Neuronal stem cell (in vitro differentiated cells): ENCODE data around the gene TOP3A.

ENCODE experiments used
- DNase-seq: peaks from one replicate; pipeline ENCODE4 v3.0.0-alpha.2; 2013; ENCODE audit warnings: low spot score
- H2AFZ ChIP-seq: one replicate; pipeline ENCODE4 v1.6.1; 2013; ENCODE audit warnings: mild to moderate bottlenecking, low read length, inconsistent platforms
- H2AK5ac ChIP-seq: 2 replicates; pipeline ENCODE4 v1.6.1; 2013; ENCODE audit warnings: low read depth, mild to moderate bottlenecking, inconsistent platforms, low read length, moderate library complexity, mixed read lengths
- H2BK120ac ChIP-seq: 2 replicates; pipeline ENCODE4 v1.6.1; 2013; ENCODE audit warnings: low read depth, mild to moderate bottlenecking, inconsistent platforms, low read length, moderate library complexity, mixed read lengths
- H2BK12ac ChIP-seq: one replicate; pipeline ENCODE4 v1.6.1; 2013; ENCODE audit warnings: low read length, inconsistent platforms
- H2BK15ac ChIP-seq: 2 replicates; pipeline ENCODE4 v1.6.1; 2013; ENCODE audit warnings: mild to moderate bottlenecking, low read length, inconsistent platforms, mixed read lengths
- H2BK5ac ChIP-seq: one replicate; pipeline ENCODE4 v1.6.1; 2013; ENCODE audit warnings: inconsistent platforms, mild to moderate bottlenecking, low read length, moderate library complexity
- H3K14ac ChIP-seq: one replicate; pipeline ENCODE4 v1.6.1; 2013; ENCODE audit warnings: low read length, inconsistent platforms
- H3K18ac ChIP-seq: 2 replicates; pipeline ENCODE4 v1.6.1; 2013; ENCODE audit warnings: low read length, inconsistent platforms
- H3K23ac ChIP-seq: 2 replicates; pipeline ENCODE4 v1.6.1; 2013; ENCODE audit warnings: low read depth, mild to moderate bottlenecking, mixed read lengths, low read length, inconsistent platforms; ENCODE audit not compliant: poor library complexity
- H3K27ac ChIP-seq: replicated peaks from 3 replicates; pipeline ENCODE4 v1.5.1; 2013; ENCODE audit warnings: low read length, inconsistent platforms
- H3K27me3 ChIP-seq, 3 experiments: 2 replicates each; pipeline ENCODE4 v1.6.1; 2013; ENCODE audit warnings: low read length in 3 of 3, mild to moderate bottlenecking in 2 of 3, inconsistent platforms in 1 of 3, low read depth in 1 of 3, mixed read lengths in 1 of 3, moderate library complexity in 1 of 3; ENCODE audit not compliant: control insufficient read depth in 3 of 3, insufficient read depth in 3 of 3
- H3K36me3 ChIP-seq, 2 donors: replicated peaks in 1 of 2; 2 replicates each; pipeline ENCODE4 v1.6.1; 2013; ENCODE audit warnings: low read length in 2 of 2; ENCODE audit not compliant: control insufficient read depth in 2 of 2, insufficient read depth in 2 of 2
- H3K4ac ChIP-seq: 2 replicates; pipeline ENCODE4 v1.6.1; 2013; ENCODE audit warnings: inconsistent platforms, mild to moderate bottlenecking, low read length, moderate library complexity
- H3K4me1 ChIP-seq, 2 donors: 1 replicate in 1 of 2; 2 replicates in 1 of 2; pipeline ENCODE4 v1.6.1; 2013; ENCODE audit warnings: low read length in 2 of 2, low read depth in 1 of 2; ENCODE audit not compliant: control insufficient read depth in 2 of 2, insufficient read depth in 1 of 2
- H3K4me2 ChIP-seq: one replicate; pipeline ENCODE4 v1.6.1; 2013; ENCODE audit warnings: mild to moderate bottlenecking, low read length, inconsistent platforms; ENCODE audit not compliant: insufficient read depth, poor library complexity, severe bottlenecking
- H3K4me3 ChIP-seq, 2 donors: 2 replicates each; pipeline ENCODE4 v1.5.1; 2013; ENCODE audit warnings: low read length in 2 of 2, mild to moderate bottlenecking in 2 of 2, inconsistent platforms in 1 of 2, moderate library complexity in 1 of 2
- H3K79me1 ChIP-seq: one replicate; pipeline ENCODE4 v1.6.1; 2013; ENCODE audit warnings: low read depth, mild to moderate bottlenecking, inconsistent platforms, low read length, moderate library complexity
- H3K9ac ChIP-seq: one replicate; pipeline ENCODE4 v1.6.1; 2013; ENCODE audit warnings: mild to moderate bottlenecking, low read depth, low read length, inconsistent platforms; ENCODE audit not compliant: poor library complexity
- H3K9me3 ChIP-seq, 2 donors: replicated peaks in 1 of 2; 2 replicates each; pipeline versions ENCODE3 to v1.6.1; 2013; ENCODE audit warnings: low read length in 2 of 2, mild to moderate bottlenecking in 2 of 2, inconsistent platforms in 1 of 2, low read depth in 1 of 2, mixed read lengths in 1 of 2, moderate library complexity in 1 of 2; ENCODE audit not compliant: control insufficient read depth in 2 of 2, insufficient read depth in 1 of 2
- H4K8ac ChIP-seq: one replicate; pipeline ENCODE4 v1.6.1; 2013; ENCODE audit warnings: low read depth, mild to moderate bottlenecking, inconsistent platforms, low read length, moderate library complexity
- H4K91ac ChIP-seq: one replicate; pipeline ENCODE4 v1.6.1; 2013; ENCODE audit warnings: low read length, low read depth, mild to moderate bottlenecking, inconsistent platforms; ENCODE audit not compliant: poor library complexity
- WGBS, 2 donors: extraction: QIAGEN DNeasy Blood & Tissue Kit; methylation state at CpG; one replicate each; pipeline ENCODE4 v1.1.7; 2013; ENCODE audit warnings: missing lambda C conversion rate in 2 of 2, mixed read lengths in 1 of 2; ENCODE audit not compliant: insufficient read length in 2 of 2, insufficient replicate concordance in 1 of 2; ENCODE audit errors: extremely low coverage in 2 of 2; 5-methylcytosine and 5-hydroxymethylcytosine counted together

The TOP3A gene

DNA sequence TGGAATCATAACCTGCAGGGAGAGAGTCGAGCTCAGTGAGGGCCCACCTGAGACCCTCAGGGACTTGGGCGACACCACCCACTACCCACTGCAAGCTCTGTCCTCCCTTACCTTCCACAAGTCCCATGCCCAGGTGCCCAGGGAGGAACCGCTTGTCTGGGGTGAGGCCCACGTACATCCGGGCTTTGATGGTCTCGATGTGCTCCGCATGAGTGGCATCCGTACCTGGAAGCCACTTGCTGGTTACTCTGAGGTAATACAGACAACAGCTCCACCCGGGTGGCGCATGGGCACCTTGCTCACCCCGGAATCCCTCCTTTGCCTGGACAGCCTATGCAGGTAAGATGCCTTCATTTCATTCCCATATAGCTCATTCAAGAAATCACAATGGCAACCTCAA, 29.5 kb downstream of the TOP3A start:
- Histone ChIP-seq H3K18ac (no peak overlapping the region), H4K91ac (no peak overlapping the region), H3K79me1 (peaks cover 5% of the 10 kb centered on the region), H2BK12ac (peak overlapping the region; percentile 79), H2BK120ac (no peak overlapping the region), H3K36me3 (peaks cover 65 to 97% of the 10 kb centered on the region in 2 donors), H2AK5ac (no peak overlapping the region), H3K4me2 (no peak overlapping the region), H3K4ac (no peak overlapping the region), H2AFZ (no peak overlapping the region), H3K27ac (no peak overlapping the region), H3K9ac (no peak overlapping the region), H3K27me3 (no peaks in the 10 kb centered on the region), H2BK5ac (no peak overlapping the region), H3K4me1 (no peaks in the 10 kb centered on the region), H3K23ac (no peak overlapping the region), H3K4me3 (no peak overlapping the region), H3K14ac (no peak overlapping the region), H3K9me3 (no peaks in the 10 kb centered on the region), H2BK15ac (no peak overlapping the region), H4K8ac (no peak overlapping the region)
- WGBS, 2 donors: no CpG with 5 or more reads among the region's 11 CpGs
- DNase-seq: no peak

DNA sequence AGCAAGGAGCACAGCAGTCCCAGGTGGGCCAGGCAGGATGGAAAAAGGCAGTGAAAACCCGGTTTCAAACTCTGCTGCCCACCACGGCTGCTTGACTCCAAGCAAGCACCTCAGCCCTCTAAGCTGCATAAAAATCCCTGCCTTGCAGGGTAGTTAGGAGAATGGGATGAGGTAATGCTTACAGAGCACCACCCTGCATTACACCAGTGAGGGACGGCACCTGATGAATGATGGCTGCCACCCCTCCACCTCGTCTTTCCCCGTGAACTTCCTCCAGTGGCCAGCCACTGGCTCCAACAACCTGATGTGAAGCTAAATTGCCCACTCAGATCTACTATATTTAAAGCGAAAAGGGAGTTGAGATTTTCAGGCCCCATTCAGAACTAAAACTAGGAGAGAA, 33.0 kb downstream of the TOP3A start:
- Histone ChIP-seq H3K27me3 (no peaks in the 10 kb centered on the region), H2BK12ac (no peak overlapping the region), H2BK120ac (no peak overlapping the region), H3K79me1 (peaks cover 5% of the 10 kb centered on the region), H3K27ac (no peak overlapping the region), H3K4me3 (no peak overlapping the region), H2BK5ac (no peak overlapping the region), H4K91ac (no peak overlapping the region), H3K36me3 (peaks cover 70 to 98% of the 10 kb centered on the region in 2 donors), H3K4me2 (no peak overlapping the region), H2AFZ (no peak overlapping the region), H3K9ac (no peak overlapping the region), H3K4ac (no peak overlapping the region), H3K23ac (no peak overlapping the region), H2AK5ac (no peak overlapping the region), H3K9me3 (no peaks in the 10 kb centered on the region), H3K18ac (no peak overlapping the region), H2BK15ac (no peak overlapping the region), H3K14ac (no peak overlapping the region), H4K8ac (no peak overlapping the region), H3K4me1 (no peaks in the 10 kb centered on the region)
- WGBS, 2 donors: no CpG with 5 or more reads among the region's 6 CpGs
- DNase-seq: no peak

DNA sequence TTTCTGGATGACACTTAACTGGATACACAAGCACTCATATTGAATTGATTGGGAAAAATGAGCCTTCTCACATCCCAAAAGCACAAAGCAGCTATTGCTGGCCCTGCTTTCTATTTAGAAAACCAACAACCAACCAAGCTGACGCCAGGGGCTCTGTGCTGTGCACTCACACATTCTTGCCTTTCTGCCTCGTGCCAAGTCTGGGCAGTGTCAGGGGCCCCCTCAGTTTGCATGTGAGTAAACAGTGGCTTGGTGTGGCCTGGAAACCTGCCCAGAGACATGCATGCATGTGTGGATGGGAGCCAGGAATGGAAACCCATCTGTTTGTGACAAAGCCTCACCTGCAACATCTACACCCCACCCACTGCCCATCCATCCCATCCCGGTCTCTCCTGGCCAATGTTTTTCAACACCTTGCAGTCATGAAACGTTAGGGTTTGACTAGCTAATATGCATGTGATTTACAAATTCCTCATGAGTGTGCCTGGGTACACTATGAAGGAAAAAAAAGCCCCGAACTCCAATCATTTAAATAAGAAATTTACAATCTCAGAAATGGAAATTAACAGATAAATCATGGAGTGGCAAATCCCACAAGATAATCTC, 33.9 kb downstream of the TOP3A start:
- Histone ChIP-seq H2BK12ac (no peak overlapping the region), H4K8ac (no peak overlapping the region), H3K36me3 (peaks cover 75 to 99% of the 10 kb centered on the region in 2 donors), H3K27me3 (no peaks in the 10 kb centered on the region), H3K79me1 (peaks cover 8% of the 10 kb centered on the region), H3K18ac (no peak overlapping the region), H2BK15ac (no peak overlapping the region), H2BK5ac (no peak overlapping the region), H3K4ac (no peak overlapping the region), H4K91ac (no peak overlapping the region), H3K4me3 (no peak overlapping the region), H3K27ac (no peak overlapping the region), H3K4me2 (no peak overlapping the region), H2AFZ (no peak overlapping the region), H3K9ac (no peak overlapping the region), H3K4me1 (no peaks in the 10 kb centered on the region), H2AK5ac (no peak overlapping the region), H2BK120ac (no peak overlapping the region), H3K9me3 (no peaks in the 10 kb centered on the region), H3K14ac (no peak overlapping the region), H3K23ac (no peak overlapping the region)
- no CpG with 5 or more reads among the region's 5 CpGs for WGBS, 2 donors
- DNase-seq: no peak

DNA sequence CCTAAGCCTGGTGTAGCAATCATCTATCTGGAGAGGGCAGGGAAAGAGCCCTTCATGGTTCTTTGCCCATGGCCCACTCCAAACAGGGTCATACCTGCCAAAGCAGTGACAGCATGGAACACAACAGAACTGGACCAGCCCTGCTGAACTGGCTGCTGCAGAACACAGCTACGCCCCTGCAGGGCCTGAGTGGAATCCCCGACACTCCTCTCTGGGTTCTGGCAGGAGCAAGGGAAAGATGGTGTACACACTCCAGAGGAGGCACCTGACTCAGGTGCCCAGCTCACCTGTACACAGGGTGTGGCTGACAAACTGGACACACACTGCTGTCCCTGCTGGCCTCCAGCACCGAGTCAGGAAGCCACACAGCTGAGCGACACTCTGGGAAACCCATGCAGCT, 34.5 kb downstream of the TOP3A start:
- H2AK5ac ChIP-seq: no peak overlapping the region
- H3K4ac ChIP-seq: no peak overlapping the region
- H3K23ac ChIP-seq: no peak overlapping the region
- no peak overlapping the region for H3K4me3 ChIP-seq
- H3K18ac ChIP-seq: no peak overlapping the region
- H2BK15ac ChIP-seq: no peak overlapping the region
- peaks cover 70 to 97% of the 10 kb centered on the region in 2 donors for H3K36me3 ChIP-seq
- no peak overlapping the region for H3K9ac ChIP-seq
- no peak overlapping the region for H3K27ac ChIP-seq
- H3K9me3 ChIP-seq: no peaks in the 10 kb centered on the region
- WGBS, 2 donors: no CpG with 5 or more reads among the region's 4 CpGs
- no peak overlapping the region for H2BK120ac ChIP-seq
- H3K14ac ChIP-seq: no peak overlapping the region
- no peak overlapping the region for H4K91ac ChIP-seq
- H2BK5ac ChIP-seq: no peak overlapping the region
- no peak overlapping the region for H3K4me2 ChIP-seq
- no peaks in the 10 kb centered on the region for H3K27me3 ChIP-seq
- no peak overlapping the region for H2AFZ ChIP-seq
- no peak overlapping the region for H2BK12ac ChIP-seq
- no peaks in the 10 kb centered on the region for H3K4me1 ChIP-seq
- DNase-seq: no peak
- H3K79me1 ChIP-seq: peaks cover 8% of the 10 kb centered on the region
- H4K8ac ChIP-seq: no peak overlapping the region
